Stimulated activated CD8-positive, alpha-beta memory T cell treated with anti-CD3 and anti-CD28 coated beads, Interleukin-4, amount 100 ng/mL, for 48 hours (primary cell): ENCODE results near the gene CCDC93.
"Not testable (repeated sequence)": the region's sequence is repeated elsewhere in the genome, so short reads cannot be mapped to it uniquely, and the experiment has no call there.

ENCODE experiments used
- DNase-seq: peaks from one replicate; pipeline ENCODE4 v3.0.0-alpha.2; 2020

The CCDC93 gene

DNA sequence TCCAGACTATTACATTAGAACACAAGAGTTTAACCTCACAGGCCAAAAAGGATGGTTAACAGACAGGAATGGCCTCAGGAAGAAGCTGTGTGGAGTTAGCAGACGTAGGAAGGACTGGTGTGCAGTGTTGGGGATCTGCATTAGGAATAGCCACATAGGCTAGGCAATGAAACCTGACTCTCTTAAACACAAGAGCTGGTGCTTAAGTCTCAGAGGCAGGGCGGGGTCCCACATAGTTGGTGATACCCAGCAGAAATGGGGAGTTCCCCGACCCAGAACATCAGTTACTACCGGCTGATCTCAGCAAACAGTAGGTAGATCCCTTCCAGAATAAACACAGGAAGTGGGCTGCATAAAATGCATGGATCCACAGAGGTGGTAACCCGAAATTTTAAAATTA, 64.1 kb downstream of the CCDC93 start:
- DNase-seq = no peak

DNA sequence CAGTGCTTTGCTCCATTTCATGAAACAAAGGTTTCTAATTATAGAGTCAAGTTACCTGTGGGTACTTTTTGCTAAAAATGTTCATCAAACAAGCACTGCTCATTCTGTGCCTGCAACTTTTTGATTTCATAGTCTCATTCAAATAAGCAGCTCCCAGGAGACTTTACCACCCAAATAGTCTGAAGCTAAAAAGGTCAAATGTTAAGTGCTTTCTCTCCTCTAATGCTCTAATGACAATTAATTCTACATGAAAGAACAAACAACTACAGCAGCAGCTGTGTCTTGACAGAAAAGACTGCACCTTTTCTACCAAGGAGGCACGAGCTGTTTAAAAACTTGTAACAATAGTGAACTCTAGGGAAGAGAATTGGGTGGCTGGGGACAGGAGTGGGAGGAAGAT, 65.3 kb downstream of the CCDC93 start:
- DNase-seq = no peak

DNA sequence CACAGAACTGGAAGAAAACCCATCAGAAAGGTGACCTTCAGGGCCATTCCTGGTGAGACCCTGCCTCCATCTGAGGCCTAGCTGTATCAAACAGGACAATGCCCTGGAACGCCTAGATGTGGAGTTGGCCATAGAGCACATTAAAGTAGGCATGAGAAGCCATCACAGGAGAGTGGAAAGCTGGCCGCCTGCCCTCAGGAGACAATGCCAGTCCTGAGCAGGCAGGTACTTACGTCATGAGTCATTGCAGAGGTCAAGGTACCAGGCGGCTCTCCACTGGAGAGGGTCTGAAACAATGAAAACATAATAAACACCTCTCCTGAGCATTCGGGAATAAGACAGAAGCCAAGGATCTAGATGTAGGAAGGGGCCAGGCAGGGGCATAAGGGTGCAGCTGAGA, 68.6 kb downstream of the CCDC93 start:
- no peak for DNase-seq

DNA sequence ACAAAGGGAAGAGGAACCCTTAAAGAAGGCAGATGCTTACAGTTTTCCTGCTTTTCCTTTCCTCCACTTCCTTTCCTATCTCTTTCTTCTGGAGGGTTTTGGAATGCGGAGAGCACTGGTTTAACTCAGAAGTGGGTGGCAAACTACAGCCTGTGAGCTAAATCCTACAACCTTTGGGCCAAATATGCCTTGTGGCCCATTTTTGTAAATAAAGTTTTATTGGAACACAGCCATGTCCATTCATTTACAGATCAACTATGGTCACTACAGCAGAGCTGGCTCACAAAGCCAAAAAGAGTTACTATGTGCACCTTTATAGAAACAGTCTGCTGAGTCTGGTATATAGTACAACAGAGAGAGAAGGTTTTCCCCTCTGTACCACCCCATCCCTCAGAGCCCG, 69.1 kb downstream of the CCDC93 start:
- DNase-seq = no peak

DNA sequence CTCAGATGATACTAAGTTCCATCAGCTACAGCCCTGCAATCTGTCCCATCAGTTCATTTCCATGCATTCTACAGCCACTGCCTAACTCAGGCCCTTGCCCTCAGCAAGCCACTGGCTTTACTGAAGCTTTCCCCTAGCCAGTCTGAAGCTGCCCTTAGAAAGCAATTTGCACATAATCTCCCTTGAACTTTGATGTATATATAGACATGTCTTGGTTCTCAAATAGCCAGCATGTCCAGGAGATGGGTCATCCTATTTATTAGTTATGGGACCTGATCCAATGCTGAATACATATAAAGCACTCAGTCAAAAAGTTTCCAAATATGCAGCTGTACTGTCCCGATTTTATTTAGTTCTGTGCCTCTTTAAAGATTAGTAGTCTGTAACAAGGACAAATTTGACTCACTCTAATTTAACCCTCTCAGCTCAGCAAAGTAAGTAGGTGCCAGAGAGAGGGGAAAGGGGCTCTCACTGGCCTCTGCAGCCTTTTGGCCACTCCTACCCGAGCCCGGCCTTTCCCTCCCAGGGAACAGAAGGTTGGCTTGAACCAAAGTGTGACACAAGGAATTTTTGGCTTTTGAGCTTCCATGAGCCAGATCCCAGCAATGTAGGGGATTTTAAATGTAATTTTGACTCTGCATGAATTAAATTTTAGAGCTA, 70.7 kb downstream of the CCDC93 start:
- DNase-seq = no peak

DNA sequence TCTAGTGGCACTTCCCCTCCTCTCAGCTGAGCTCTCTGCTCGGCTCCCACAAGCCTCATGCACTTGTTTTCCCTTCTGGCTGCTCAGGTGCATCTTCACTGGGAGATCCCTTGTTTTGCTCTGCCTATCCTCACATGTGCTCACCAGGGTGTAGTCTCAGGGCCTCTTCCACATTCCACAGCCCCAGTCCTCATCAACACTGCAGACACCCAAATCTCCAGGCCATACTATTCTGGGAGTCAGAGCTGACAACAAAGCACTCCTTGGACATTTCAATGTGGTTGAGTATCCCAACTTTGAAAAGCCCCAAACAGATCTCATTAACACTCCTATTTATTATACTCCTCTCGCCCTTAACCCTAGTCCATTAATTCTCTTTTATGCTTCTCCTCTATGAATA, 71.3 kb downstream of the CCDC93 start:
- no peak for DNase-seq

DNA sequence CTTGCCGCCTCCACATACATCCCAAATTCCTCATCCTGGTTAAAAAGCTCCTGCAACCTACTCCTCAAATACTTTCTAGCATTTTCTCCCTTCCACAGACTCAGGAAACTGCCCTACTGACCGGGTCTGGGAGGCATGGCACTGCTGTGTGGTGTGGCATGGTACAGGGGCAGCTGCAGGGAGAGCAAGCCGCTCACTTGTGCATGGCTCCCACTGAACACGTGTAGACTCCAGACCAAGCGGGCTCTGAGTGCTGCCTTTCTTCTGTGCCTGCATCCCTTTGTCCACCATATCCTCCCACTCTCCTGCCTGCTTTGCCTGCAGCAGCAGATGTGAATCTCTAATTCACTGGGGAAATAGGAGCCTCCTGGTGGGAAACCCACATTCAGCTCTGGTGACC, 72.2 kb downstream of the CCDC93 start:
- no peak for DNase-seq

DNA sequence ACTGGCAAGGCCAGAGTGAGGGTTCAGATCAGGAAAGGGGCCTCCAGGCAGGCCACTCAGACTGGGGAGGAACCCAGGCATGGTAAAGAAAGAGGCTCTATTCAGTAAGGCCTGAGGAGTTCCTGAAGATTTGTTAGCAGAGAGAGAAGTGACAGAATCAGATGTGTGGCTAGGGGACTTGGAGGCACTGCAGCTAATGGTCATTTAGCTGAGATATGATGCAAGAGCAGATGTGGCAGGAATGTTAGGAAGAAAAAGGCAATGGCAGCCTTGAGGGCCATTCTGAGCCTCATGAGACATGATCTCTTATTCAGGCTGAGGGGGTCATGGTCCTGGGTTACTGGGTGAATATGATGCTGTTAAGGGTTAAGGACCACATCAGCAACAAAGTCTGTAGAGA, 73.4 kb downstream of the CCDC93 start:
- no peak for DNase-seq

DNA sequence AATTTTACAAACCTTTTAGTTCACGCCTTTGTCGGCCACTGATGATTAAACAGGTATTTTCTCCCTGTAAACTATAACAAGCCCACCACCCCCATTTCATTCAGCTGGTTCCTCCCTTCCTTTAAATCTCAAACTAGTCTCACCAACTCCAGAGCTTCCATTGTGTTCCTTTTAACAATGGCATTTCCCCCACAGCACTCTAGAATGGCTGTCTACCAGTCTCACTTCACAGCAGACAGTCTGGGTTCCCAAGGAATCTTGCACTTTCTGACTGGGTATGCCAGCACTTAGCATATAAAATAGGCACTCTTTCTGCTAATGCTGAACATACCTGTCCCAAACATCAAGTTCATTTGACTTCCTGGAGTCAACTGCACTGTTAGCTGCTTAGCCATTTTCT, 75.3 kb downstream of the CCDC93 start:
- no peak for DNase-seq

DNA sequence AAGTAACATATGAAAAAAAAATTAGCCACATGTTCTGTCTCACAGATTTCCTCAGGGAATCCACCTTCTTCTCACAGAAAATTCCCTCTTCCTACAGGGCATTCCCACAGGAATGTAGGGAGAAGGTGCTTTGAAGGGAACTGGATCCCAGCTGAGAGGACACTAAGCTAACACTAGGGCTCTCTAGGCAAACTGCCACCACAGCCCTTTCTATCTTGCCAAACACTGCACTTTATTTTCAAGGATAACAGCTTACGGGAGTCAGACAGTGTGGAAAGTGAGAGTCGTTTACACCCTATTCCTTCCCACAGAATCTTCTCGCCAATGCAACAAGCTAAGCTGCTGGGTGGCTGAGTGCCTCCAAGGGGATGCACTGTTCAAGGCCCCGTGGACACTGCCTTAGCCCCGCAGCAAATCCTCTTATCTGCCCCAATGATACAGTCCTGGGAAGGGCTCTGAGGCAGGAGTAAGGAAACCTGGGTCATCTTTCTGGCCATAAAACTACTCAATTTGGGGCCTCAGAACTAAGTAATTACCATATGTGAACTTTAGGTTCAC, 76.9 kb downstream of the CCDC93 start:
- DNase-seq = no peak

DNA sequence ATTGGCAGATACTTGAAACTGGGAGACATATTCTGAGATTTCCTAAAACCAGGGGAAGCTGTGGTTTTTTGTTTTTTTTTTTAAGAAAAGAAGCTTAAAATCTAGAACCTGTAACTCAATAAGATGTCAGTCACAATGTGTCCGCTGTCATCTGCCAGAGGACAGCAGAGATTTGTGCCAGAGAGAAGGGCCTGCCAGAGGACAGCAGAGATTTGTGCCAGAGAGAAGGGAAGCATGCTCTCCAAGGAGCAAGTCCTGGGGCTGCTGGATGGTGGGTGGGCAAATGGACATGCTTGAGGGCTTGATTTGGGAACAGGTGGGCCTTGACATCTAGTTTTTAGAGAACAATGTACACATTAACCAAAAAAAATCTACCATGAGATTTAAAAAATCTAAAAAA, 77.9 kb downstream of the CCDC93 start:
- no peak for DNase-seq

DNA sequence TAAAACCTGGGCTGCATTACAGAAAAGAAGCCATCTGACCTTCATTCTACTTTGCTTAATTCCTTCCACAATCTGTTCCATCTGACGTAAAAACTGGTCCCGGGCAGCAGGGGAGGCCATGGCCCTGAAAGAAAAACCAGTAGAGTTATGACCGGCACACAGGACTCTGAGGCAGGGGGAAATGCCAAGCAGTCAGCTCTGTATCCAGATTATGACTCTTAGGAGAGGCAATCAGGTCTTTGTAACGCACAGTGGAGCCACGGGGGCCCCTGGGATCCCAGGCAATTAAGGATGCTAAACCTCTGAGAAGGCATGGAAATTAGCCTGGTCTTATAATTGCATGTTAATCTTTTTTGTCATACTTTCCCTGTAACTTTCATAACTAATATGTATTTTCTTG, 78.4 kb downstream of the CCDC93 start:
- no peak for DNase-seq

DNA sequence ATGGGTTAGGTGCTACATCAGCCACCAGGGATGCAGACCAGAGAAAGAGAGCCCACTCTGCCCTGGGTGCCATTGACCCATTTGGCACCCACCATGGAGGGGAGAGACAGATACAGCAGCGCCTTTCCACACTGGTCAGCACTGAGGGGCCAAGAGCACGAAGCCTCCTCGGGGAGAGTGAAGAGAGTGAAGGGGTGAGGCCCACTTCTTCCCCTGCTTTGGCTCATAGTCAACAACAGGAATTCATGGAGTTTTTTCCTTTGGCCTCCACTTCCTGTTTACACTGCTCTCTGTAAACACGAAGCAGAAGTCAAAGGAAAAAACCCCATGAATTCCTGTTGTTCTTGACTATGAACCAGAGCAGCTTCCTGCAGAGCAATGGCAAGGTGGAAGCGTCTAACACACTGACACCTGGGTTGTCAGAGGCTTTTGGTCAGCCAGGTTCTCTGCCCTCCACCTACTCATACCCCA, 80.0 kb downstream of the CCDC93 start:
- no peak for DNase-seq

DNA sequence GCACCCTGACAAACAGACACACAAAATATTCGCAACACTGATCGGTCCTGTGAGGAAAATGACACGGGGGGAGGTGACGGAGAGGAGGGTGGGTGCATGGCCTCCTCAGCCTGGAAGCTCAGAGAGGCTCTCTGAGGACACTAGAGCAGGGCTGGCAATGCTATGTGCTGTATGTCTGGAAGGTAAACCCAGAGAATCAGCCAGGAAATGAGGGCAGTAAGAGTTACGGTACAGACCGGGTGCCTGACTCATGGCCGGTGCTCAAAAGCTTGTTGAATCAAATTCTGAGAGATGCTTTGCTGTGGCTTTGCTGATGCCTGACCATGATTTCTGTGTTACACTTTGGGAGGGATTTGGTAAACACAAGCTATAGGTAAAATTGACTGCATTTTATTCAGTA, 81.9 kb downstream of the CCDC93 start:
- no peak for DNase-seq

DNA sequence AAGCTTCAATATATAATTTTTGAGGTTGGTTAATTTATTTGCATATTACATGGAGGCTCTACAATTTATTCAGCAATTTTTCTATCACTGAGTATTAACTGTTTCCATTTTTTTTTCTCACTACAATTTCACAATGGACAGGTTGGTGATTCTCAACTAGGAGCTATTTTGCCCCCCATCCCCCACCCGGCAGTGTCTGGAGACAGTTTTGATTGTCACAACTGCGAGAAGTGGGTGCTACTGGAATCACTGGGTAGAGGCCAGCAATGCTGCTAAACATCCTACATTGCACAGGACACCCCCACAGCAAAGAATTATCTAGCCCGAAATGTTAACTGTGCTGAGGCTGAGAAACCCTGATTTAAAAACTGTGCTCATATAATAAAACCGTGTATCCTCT, 82.6 kb downstream of the CCDC93 start:
- DNase-seq = no peak

DNA sequence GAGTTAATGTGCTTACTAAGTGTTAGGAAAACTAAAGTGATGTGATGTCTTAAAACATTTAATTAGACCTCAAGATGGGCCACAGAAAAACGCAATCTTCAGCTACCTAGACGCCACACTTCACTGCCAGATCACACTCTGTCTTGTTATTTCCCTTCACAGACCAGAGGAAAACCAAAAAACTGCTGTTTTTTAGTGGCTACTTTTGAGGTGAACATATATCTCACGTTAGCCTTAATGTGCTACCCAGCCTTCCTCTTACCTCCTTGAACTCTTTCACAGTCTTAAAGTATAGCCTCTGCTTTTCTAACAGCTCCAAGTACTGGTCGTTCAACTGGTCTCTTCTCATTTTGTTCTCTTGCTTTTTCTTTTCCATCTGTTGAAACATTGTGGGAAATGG, 83.1 kb downstream of the CCDC93 start:
- no peak for DNase-seq

DNA sequence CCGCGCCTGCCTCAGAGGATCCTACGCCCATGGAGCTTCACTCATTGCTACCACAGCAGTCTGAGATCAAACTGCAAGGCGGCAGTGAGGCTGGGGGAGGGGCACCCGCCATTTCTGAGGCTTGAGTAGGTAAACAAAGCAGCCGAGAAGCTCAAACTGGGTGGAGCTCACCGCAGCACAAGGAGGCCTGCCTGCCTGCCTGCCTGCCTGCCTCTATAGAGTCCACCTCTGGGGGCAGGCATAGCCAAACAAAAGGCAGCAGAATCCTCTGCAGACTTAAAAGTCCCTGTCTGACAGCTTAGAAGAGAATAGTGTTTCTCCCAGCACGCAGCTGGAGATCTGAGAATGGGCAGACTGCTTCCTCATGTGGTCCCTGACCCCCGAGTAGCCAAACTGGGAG, 90.4 kb downstream of the CCDC93 start:
- not testable (repeated sequence) for DNase-seq

DNA sequence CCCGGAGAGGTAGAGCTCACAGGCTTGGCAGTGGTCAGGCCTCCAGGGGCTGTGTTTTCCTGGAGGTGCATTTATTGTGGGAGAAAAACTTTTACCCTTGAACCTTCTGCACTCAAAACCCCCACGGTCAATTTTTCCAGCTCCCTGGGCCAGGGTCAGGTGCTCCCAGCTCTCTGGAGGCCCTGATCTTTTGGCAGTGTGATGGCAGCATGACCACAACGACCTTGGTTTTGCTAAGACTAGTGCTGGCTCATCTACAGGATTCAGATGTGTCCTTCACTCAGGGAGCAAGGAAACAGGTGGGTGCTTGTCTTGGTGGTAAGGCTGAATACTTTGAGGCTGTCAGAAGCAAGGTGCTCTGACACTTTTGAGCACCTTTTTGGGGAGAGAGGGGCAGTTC, 92.3 kb downstream of the CCDC93 start:
- DNase-seq = no peak

DNA sequence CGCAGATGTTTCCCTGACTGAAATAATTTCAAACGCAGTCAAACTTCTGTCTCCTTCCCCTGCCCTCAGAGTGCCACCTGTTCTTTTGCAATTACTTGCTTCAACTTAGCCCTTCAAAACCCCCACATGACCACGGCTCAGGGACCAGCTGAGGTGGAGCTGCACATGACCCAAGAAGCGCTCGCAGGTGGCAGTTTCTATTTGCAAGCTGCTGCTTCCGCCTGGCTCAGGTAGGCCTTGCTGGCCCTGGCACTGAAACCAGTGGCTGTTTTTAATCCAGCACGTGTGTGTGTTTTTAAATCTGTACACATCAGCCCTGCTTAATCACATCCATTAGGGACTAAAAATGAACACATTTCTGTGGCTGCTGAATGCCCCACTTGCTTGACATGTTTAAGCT, 95.3 kb downstream of the CCDC93 start:
- DNase-seq = no peak

DNA sequence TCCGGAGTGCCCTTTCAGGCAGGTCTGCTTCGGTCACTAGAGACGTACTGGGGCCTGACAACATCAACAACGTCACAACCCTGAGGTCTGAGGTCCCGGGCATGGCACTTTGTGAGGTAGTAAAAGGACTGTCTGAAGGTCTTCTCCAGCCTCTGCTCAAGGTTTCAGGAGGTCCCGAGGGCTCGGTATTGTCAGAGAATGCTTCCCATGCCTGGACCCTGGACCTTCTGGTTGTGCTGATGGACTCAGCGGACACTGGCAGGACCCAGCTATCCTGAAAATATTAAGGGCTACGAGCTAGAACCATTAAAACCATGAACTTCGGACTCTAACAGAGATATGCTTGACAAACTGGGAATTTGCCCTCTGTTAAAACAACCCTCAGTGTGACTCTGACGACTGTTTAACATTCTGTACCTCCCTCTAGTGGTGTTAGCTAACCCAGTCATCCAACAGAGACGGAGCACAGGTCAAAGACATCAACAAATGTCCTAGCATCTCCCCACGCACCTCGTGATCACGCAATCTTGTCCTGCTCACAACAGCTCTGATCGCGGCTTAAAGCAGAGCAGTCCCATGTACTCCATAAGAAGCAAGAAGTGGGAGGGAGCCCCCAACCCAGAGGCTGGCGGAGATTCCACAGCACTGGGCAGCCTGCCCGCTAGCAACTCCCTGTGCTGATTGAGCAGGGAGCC, 96.5 kb downstream of the CCDC93 start:
- no peak for DNase-seq

DNA sequence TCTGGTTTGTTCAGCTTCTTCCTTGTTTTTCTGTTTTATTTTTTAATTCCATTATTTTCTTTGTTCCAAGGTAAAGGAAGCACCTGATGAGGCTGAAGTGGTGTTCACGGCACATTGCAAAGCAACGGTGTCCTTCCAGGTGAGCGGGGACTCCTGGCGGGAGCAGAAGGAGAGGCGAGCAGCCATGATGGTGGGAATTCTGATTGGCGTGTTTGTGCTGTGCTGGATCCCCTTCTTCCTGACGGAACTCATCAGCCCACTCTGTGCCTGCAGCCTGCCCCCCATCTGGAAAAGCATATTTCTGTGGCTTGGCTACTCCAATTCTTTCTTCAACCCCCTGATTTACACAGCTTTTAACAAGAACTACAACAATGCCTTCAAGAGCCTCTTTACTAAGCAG, 110.9 kb downstream of the CCDC93 start:
- DNase-seq = no peak

DNA sequence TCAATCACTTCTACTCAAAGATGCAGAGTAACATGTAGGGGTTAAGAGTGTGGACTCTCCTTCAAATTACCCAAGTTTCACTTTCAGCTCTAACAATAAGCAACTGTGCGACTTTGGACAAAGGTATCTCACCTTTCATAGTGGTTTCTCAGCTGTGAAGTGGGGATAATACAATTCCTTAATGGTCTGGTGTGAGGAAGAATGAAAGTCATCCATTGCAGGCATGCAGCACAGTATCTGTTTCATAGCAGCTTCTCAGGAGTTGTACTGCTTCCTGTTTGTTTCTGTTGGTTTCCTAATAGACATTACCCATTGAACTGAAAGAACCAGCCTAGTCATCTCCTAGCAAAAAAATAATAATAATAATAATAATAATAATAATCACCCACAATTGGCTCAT, 125.0 kb downstream of the CCDC93 start:
- DNase-seq = no peak

DNA sequence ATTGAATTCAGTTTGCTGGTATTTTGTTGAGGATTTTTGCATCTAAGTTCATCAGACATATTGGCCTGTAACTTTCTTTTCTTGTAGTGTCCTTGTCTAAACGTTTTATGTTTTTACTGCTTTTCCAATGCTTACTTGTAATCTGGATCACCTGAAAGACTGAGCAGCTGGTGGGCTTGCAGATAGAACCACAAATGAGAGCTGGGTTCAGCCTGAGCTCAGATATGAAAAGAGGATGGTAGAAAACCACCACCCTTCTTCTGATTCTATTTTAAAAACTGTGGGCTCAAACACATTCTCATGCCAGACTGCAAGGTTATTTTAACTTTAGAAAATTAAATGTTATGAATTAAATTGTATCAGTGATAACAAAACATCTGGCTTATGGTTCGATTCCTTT, 128.6 kb downstream of the CCDC93 start:
- no peak for DNase-seq

DNA sequence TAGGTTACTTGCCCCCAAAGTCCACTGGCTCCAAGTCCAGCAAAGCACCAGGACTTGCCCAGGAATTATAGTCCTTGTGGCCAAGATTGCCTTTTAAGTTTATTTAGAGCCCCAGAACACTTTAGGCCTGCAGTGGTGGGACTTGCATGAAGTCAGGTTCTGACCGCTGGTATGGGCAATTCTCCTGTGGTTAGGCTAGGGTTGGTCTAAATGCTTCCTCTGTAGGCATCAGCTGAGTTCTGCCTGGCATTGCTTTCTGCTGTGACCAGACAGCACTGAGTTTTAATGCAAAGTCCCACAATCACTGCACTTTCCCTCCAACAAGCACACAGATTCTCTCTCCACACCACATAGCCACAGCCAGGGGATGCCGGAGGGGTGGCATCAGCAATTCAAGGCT, 134.9 kb downstream of the CCDC93 start:
- DNase-seq = no peak

DNA sequence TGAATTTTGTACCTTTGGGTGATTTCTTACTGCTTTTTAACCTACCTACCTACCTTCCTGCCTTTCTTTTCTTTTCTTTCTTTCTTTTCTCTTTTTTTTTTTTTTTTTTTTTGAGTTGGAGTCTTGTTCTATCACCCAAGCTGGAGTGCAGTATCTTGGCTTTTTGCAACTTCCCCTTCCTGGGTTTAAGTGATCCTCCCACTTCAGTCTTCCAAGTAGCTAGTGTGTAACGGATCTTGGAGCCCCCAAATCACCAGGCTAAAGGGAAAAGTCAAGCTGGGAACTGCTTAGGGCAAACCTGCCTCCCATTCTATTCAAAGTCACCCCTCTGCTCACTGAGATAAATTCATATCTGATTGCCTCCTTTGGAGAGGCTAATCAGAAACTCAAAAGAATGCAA, 138.1 kb downstream of the CCDC93 start:
- no peak for DNase-seq
